Panc1 (cell line): ENCODE results near the gene PEX5L.

Experiments
- CTCF ChIP-seq: fragments of 450-650 bp; IDR thresholded peaks from 2 replicates; pipeline ENCODE4 v1.5.1; 2017; ENCODE audit warnings: mild to moderate bottlenecking
- POLR2AphosphoS5 ChIP-seq: IDR thresholded peaks from 2 replicates; pipeline ENCODE4 v1.6.1; 2012; ENCODE audit warnings: mild to moderate bottlenecking, low read depth, low read length, moderate library complexity
- REST ChIP-seq, 2 experiments: IDR thresholded peaks; 2 replicates each; pipeline ENCODE4 v1.6.1; 2011 to 2012; ENCODE audit warnings: low read depth in 2 of 2, control low read depth in 1 of 2, low read length in 1 of 2, mild to moderate bottlenecking in 1 of 2, moderate library complexity in 1 of 2; ENCODE audit not compliant: insufficient read depth in 1 of 2

GRCh38 chr3:180000500-180000899 is 36.2 kb downstream of the PEX5L start:
- TF ChIP-seq REST (IDR thresholded peaks at IDR 0.05; ENCODE audit: insufficient read depth in 1 of 2, low read depth in 2 of 2, low read length in 1 of 2), result no peak
- TF ChIP-seq CTCF, result no peak
- TF ChIP-seq POLR2AphosphoS5, result no peak
